Measurements from ENCODE around the gene CTDSP1. TPM values are rescaled to one million over a fixed set of nuclear protein-coding genes. Genes with fewer than 3 reads are reported as not detected.
A peak's percentile ranks its signal among the peaks of the same experiment; 100 is the strongest.

Gene CTDSP1
- total and polyA plus RNA-seq, 4 donors = 38.3 to 76.5 (median 56.6) TPM

DNA sequence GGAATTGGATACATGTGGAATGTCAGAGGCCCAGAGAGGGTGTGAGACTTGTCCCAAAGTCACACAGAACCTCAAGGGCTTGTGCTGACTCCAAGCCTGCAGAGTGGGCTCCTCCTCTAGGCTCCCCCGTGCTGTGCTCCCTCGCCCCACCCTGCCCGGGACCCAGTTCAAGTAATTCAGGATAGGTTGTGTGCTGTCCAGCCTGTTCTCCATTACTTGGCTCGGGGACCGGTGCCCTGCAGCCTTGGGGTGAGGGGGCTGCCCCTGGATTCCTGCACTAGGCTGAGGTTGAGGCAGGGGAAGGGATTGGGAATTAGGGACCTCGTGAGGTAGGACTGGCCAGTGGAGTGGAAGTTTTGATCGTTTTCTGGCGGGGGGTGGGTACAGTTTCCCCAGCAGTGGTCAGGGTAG is 2.8 kb downstream of the CTDSP1 start:
- Histone ChIP-seq H3K27me3 (ENCODE audit: control insufficient read depth in 4 of 4, insufficient read depth in 4 of 4, low read length in 3 of 4) (no peaks in the 10 kb centered on the region), H3K27ac (ENCODE audit: low read depth in 1 of 2, low read length in 2 of 2) (peak overlapping the region in 1 of 2 donors; percentile 40), H3K9ac (ENCODE audit: low read depth in 1 of 2, low read length in 2 of 2) (peak overlapping the region in 1 of 2 donors; percentile 84), H3K9me3 (ENCODE audit: control insufficient read depth in 4 of 4, low read length in 3 of 4) (no peaks in the 10 kb centered on the region), H3K4me1 (ENCODE audit: control insufficient read depth in 4 of 4, insufficient read depth in 4 of 4, low read length in 3 of 4) (peaks cover 19 to 69% (median 62%) of the 10 kb centered on the region in 4 donors), H3K36me3 (ENCODE audit: control insufficient read depth in 4 of 4, insufficient read depth in 3 of 4, low read depth in 1 of 4, low read length in 3 of 4) (peaks cover 7 to 19% (median 12%) of the 10 kb centered on the region in 4 donors), H3K4me3 (ENCODE audit: low read depth in 1 of 3, low read length in 3 of 3) (no peak overlapping the region)
- TF ChIP-seq, protein P1, sequence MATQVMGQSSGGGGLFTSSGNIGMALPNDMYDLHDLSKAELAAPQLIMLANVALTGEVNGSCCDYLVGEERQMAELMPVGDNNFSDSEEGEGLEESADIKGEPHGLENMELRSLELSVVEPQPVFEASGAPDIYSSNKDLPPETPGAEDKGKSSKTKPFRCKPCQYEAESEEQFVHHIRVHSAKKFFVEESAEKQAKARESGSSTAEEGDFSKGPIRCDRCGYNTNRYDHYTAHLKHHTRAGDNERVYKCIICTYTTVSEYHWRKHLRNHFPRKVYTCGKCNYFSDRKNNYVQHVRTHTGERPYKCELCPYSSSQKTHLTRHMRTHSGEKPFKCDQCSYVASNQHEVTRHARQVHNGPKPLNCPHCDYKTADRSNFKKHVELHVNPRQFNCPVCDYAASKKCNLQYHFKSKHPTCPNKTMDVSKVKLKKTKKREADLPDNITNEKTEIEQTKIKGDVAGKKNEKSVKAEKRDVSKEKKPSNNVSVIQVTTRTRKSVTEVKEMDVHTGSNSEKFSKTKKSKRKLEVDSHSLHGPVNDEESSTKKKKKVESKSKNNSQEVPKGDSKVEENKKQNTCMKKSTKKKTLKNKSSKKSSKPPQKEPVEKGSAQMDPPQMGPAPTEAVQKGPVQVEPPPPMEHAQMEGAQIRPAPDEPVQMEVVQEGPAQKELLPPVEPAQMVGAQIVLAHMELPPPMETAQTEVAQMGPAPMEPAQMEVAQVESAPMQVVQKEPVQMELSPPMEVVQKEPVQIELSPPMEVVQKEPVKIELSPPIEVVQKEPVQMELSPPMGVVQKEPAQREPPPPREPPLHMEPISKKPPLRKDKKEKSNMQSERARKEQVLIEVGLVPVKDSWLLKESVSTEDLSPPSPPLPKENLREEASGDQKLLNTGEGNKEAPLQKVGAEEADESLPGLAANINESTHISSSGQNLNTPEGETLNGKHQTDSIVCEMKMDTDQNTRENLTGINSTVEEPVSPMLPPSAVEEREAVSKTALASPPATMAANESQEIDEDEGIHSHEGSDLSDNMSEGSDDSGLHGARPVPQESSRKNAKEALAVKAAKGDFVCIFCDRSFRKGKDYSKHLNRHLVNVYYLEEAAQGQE (IDR thresholded peaks at IDR 0.05) = no peak
- TF ChIP-seq HNF4A (conservative IDR thresholded peaks at IDR 0.05) (no peak), TAF1 (conservative IDR thresholded peaks at IDR 0.05) (no peak), YY1 (IDR thresholded peaks at IDR 0.05) (no peak), HNF4G (IDR thresholded peaks at IDR 0.05) (no peak), EGR1 (IDR thresholded peaks at IDR 0.05; ENCODE audit: low read depth in 2 of 2) (no peak), GABPA (IDR thresholded peaks at IDR 0.05 in 1 of 2, conservative IDR thresholded peaks at IDR 0.05 in 1 of 2) (no peak), RXRA (IDR thresholded peaks at IDR 0.05) (no peak), FOXA2 (IDR thresholded peaks at IDR 0.05) (no peak), NR2F2 (IDR thresholded peaks at IDR 0.05) (no peak), JUND (IDR thresholded peaks at IDR 0.05) (no peak)
- TF ChIP-seq, protein P2, sequence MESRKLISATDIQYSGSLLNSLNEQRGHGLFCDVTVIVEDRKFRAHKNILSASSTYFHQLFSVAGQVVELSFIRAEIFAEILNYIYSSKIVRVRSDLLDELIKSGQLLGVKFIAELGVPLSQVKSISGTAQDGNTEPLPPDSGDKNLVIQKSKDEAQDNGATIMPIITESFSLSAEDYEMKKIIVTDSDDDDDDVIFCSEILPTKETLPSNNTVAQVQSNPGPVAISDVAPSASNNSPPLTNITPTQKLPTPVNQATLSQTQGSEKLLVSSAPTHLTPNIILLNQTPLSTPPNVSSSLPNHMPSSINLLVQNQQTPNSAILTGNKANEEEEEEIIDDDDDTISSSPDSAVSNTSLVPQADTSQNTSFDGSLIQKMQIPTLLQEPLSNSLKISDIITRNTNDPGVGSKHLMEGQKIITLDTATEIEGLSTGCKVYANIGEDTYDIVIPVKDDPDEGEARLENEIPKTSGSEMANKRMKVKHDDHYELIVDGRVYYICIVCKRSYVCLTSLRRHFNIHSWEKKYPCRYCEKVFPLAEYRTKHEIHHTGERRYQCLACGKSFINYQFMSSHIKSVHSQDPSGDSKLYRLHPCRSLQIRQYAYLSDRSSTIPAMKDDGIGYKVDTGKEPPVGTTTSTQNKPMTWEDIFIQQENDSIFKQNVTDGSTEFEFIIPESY (IDR thresholded peaks at IDR 0.05) = no peak
- TF ChIP-seq, protein P3, sequence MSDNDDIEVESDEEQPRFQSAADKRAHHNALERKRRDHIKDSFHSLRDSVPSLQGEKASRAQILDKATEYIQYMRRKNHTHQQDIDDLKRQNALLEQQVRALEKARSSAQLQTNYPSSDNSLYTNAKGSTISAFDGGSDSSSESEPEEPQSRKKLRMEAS (IDR thresholded peaks at IDR 0.05) = no peak
- TF ChIP-seq, protein P4, sequence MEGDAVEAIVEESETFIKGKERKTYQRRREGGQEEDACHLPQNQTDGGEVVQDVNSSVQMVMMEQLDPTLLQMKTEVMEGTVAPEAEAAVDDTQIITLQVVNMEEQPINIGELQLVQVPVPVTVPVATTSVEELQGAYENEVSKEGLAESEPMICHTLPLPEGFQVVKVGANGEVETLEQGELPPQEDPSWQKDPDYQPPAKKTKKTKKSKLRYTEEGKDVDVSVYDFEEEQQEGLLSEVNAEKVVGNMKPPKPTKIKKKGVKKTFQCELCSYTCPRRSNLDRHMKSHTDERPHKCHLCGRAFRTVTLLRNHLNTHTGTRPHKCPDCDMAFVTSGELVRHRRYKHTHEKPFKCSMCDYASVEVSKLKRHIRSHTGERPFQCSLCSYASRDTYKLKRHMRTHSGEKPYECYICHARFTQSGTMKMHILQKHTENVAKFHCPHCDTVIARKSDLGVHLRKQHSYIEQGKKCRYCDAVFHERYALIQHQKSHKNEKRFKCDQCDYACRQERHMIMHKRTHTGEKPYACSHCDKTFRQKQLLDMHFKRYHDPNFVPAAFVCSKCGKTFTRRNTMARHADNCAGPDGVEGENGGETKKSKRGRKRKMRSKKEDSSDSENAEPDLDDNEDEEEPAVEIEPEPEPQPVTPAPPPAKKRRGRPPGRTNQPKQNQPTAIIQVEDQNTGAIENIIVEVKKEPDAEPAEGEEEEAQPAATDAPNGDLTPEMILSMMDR (IDR thresholded peaks at IDR 0.05; ENCODE audit: low read depth, low read length, missing input control) = no peak
- TF ChIP-seq, protein P5, sequence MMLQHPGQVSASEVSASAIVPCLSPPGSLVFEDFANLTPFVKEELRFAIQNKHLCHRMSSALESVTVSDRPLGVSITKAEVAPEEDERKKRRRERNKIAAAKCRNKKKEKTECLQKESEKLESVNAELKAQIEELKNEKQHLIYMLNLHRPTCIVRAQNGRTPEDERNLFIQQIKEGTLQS (IDR thresholded peaks at IDR 0.05) = no peak
- WGBS = 34% methylated on average over 8 of the region's 8 CpGs
- no peak for DNase-seq (ENCODE audit: low spot score)

DNA sequence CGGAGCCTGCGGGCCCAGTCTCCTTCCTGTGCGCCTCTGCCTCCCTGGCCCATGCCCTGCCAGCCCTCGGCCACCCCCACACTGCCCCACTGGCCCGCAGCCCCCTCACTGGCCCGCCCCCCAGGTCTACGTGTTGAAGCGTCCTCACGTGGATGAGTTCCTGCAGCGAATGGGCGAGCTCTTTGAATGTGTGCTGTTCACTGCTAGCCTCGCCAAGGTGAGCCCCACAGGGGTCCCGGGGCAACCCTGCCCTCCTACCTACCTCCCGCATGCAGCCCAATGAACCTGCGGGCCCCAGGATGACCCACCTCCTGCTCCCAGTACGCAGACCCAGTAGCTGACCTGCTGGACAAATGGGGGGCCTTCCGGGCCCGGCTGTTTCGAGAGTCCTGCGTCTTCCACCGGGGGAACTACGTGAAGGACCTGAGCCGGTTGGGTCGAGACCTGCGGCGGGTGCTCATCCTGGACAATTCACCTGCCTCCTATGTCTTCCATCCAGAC is 3.3 kb downstream of the CTDSP1 start:
- Histone ChIP-seq H3K9ac (ENCODE audit: low read depth in 1 of 2, low read length in 2 of 2) (peak overlapping the region in 1 of 2 donors; percentile 84), H3K27me3 (ENCODE audit: control insufficient read depth in 4 of 4, insufficient read depth in 4 of 4, low read length in 3 of 4) (no peaks in the 10 kb centered on the region), H3K9me3 (ENCODE audit: control insufficient read depth in 4 of 4, low read length in 3 of 4) (no peaks in the 10 kb centered on the region), H3K4me3 (ENCODE audit: low read depth in 1 of 3, low read length in 3 of 3) (no peak overlapping the region), H3K36me3 (ENCODE audit: control insufficient read depth in 4 of 4, insufficient read depth in 3 of 4, low read depth in 1 of 4, low read length in 3 of 4) (peaks cover 7 to 19% (median 12%) of the 10 kb centered on the region in 4 donors), H3K4me1 (ENCODE audit: control insufficient read depth in 4 of 4, insufficient read depth in 4 of 4, low read length in 3 of 4) (peaks cover 19 to 68% (median 57%) of the 10 kb centered on the region in 4 donors), H3K27ac (ENCODE audit: low read depth in 1 of 2, low read length in 2 of 2) (no peak overlapping the region)
- TF ChIP-seq, protein P3 (IDR thresholded peaks at IDR 0.05) = no peak
- TF ChIP-seq, protein P5 (IDR thresholded peaks at IDR 0.05) = no peak
- TF ChIP-seq, protein P4 (IDR thresholded peaks at IDR 0.05; ENCODE audit: low read depth, low read length, missing input control) = no peak
- TF ChIP-seq SP1 (IDR thresholded peaks at IDR 0.05) (no peak), NR2F2 (IDR thresholded peaks at IDR 0.05) (no peak), RAD21 (IDR thresholded peaks at IDR 0.05) (no peak)
- no peak for DNase-seq (ENCODE audit: low spot score)
- WGBS = 78% methylated on average over 26 of the region's 26 CpGs

Measured in liver (tissue), 9 donors.